PC-3 (cell line): ENCODE measurements around the gene PREB. TPM values are rescaled to one million over a fixed set of nuclear protein-coding genes. Genes with fewer than 3 reads are reported as not detected.
"Not testable (repeated sequence)": the region's sequence is repeated elsewhere in the genome, so short reads cannot be mapped to it uniquely, and the experiment has no call there.

Experiments used
- ATAC-seq: fragments of 200-7000 bp; cut with Tn5 transposase; 2 replicates; pipeline ENCODE4 v1.9.1; 2020; ENCODE audit warnings: mild to moderate bottlenecking, moderate library complexity
- BruUV-seq: library from RNA; stranded (reverse); fragments of 400-500 nt; replicated peaks from 2 replicates; lab custom pipeline; 2021; lab: Mats Ljungman, UMichigan
- CTCF ChIA-PET: fragments of 300-600 bp; sonication (Branson Sonifier 250); formaldehyde crosslinking; loops from one replicate; lab custom pipeline; 2022; ENCODE audit warnings: antibody characterized with exemption; lab: Charles Lee
- POLR2A ChIA-PET: fragments of 300-600 bp; sonication (Branson Sonifier 250); formaldehyde crosslinking; loops from one replicate; lab custom pipeline; 2022; ENCODE audit warnings: antibody characterized with exemption; ENCODE audit not compliant: unreplicated experiment; lab: Charles Lee
- DNase-seq: peaks from one replicate; pipeline ENCODE4 v3.0.0-alpha.2; 2015
- H2AFZ ChIP-seq: fragments of 300-600 bp; sonication (generic); 2 replicates; pipeline ENCODE4 v1.6.0; 2016; ENCODE audit warnings: antibody characterized with exemption, low read length
- H3F3A ChIP-seq: fragments of 300-600 bp; sonication (generic); one replicate; pipeline ENCODE4 v1.6.0; 2017; ENCODE audit warnings: antibody characterized with exemption, low read length, control low read depth, mild to moderate bottlenecking; ENCODE audit not compliant: unreplicated experiment
- H3K27ac ChIP-seq: fragments of 300-600 bp; sonication (generic); 2 replicates; pipeline ENCODE4 v1.5.1; 2016; ENCODE audit warnings: mild to moderate bottlenecking, low read length
- H3K27me3 ChIP-seq: fragments of 300-600 bp; sonication (generic); 2 replicates; pipeline ENCODE4 v1.6.1; 2016; ENCODE audit warnings: low read length, mixed read lengths
- H3K36me3 ChIP-seq: fragments of 300-600 bp; sonication (generic); 2 replicates; pipeline ENCODE4 v1.6.1; 2016; ENCODE audit warnings: low read depth, mixed run types, low read length, mixed read lengths
- H3K4me1 ChIP-seq: fragments of 300-600 bp; sonication (generic); 2 replicates; pipeline ENCODE4 v1.5.1; 2016; ENCODE audit warnings: low read length; ENCODE audit not compliant: insufficient read depth
- H3K4me2 ChIP-seq: fragments of 300-600 bp; sonication (generic); 2 replicates; pipeline ENCODE4 v1.6.0; 2016; ENCODE audit warnings: low read length
- H3K4me3 ChIP-seq: fragments of 300-600 bp; sonication (generic); 2 replicates; pipeline ENCODE4 v1.5.1; 2016; ENCODE audit warnings: mild to moderate bottlenecking, low read length, mixed read lengths
- H3K79me2 ChIP-seq: fragments of 300-600 bp; sonication (generic); 2 replicates; pipeline ENCODE4 v1.6.1; 2017; ENCODE audit warnings: low read length, mixed read lengths
- H3K9ac ChIP-seq: fragments of 300-600 bp; sonication (generic); 2 replicates; pipeline ENCODE4 v1.6.0; 2016; ENCODE audit warnings: mild to moderate bottlenecking, low read length
- H3K9me2 ChIP-seq: fragments of 300-600 bp; sonication (generic); replicated peaks from 2 replicates; pipeline ENCODE4 v1.6.1; 2016; ENCODE audit warnings: mixed run types, low read length, mixed read lengths
- H3K9me3 ChIP-seq: fragments of 300-600 bp; sonication (generic); 2 replicates; pipeline ENCODE4 v1.6.1; 2016; ENCODE audit warnings: low read length, mixed read lengths
- H4K20me1 ChIP-seq: fragments of 300-600 bp; sonication (generic); 2 replicates; pipeline ENCODE4 v1.6.1; 2016; ENCODE audit warnings: low read length, mixed read lengths
- CTCF ChIP-seq: fragments of 300-600 bp; sonication (generic); conservative IDR thresholded peaks from 2 replicates; pipeline ENCODE4 v1.5.1; 2017; ENCODE audit warnings: antibody characterized with exemption, low read depth, mild to moderate bottlenecking, low read length
- EZH2 ChIP-seq: fragments of 300-600 bp; sonication (generic); IDR thresholded peaks from one replicate; pipeline ENCODE4 v1.6.1; 2017; ENCODE audit warnings: antibody characterized with exemption, mild to moderate bottlenecking, low read length; ENCODE audit not compliant: unreplicated experiment
- EZH2phosphoT487 ChIP-seq: fragments of 300-600 bp; sonication (generic); IDR thresholded peaks from 2 replicates; pipeline ENCODE4 v1.6.1; 2018; ENCODE audit warnings: mild to moderate bottlenecking, antibody characterized with exemption, low read length, borderline replicate concordance
- intact Hi-C: fragments of 100-400 bp; cut with micrococcal nuclease; formaldehyde crosslinking; loops from 2 replicates; pipeline ENCODE4 v1.9.0; 2023
- total RNA-seq: library from RNA; depleted of rRNA; stranded (reverse); fragments of >200 nt; gene quantifications from 2 replicates; pipeline ENCODE4 v1.2.3, GENCODE V29; 2014

Gene PREB
- total RNA-seq, 1 experiment from 2014 or later = 85.6 TPM

GRCh38 chr2:27177441-27178351 lies 43.3 kb upstream of the PREB start:
- intact Hi-C loops = no loop called here
- H3K4me1 ChIP-seq = no peaks in the 10 kb centered on the region
- ATAC-seq = no peak
- H3K79me2 ChIP-seq = no peaks in the 10 kb centered on the region
- H3K9me2 ChIP-seq = no peaks in the 10 kb centered on the region
- no peak overlapping the region for H2AFZ ChIP-seq
- TF ChIP-seq CTCF = no peak
- TF ChIP-seq EZH2phosphoT487 = no peak
- no peak for TF ChIP-seq EZH2
- no peak overlapping the region for H3K9ac ChIP-seq
- ChIA-PET POLR2A (no interaction called here), CTCF (no interaction called here)
- peaks cover 56% of the 10 kb centered on the region for H3K27me3 ChIP-seq
- no peak overlapping the region for H3K4me3 ChIP-seq
- H3K9me3 ChIP-seq = no peaks in the 10 kb centered on the region
- H3K4me2 ChIP-seq = no peak overlapping the region
- DNase-seq = no peak
- BruUV-seq = no TSS peak
- H4K20me1 ChIP-seq = no peaks in the 10 kb centered on the region
- H3F3A ChIP-seq = no peaks in the 10 kb centered on the region
- no peak overlapping the region for H3K27ac ChIP-seq
- no peaks in the 10 kb centered on the region for H3K36me3 ChIP-seq

GRCh38 chr2:27175781-27176180 lies 41.3 kb upstream of the PREB start:
- H3K4me2 ChIP-seq, H3F3A ChIP-seq, ATAC-seq, H2AFZ ChIP-seq, H3K9ac ChIP-seq, H3K9me3 ChIP-seq, H3K9me2 ChIP-seq, H3K27ac ChIP-seq, H3K4me3 ChIP-seq, H3K4me1 ChIP-seq, BruUV-seq, DNase-seq, CTCF ChIA-PET, H3K36me3 ChIP-seq, intact Hi-C loops, H3K79me2 ChIP-seq, H4K20me1 ChIP-seq: not testable (repeated sequence)
- peaks cover 55% of the 10 kb centered on the region for H3K27me3 ChIP-seq
- POLR2A ChIA-PET = interaction anchor here (0.7 kb wide), 1 partner anchor 141 kb away, joined by 3 read pairs; no protein-coding TSS in a partner anchor

DNA sequence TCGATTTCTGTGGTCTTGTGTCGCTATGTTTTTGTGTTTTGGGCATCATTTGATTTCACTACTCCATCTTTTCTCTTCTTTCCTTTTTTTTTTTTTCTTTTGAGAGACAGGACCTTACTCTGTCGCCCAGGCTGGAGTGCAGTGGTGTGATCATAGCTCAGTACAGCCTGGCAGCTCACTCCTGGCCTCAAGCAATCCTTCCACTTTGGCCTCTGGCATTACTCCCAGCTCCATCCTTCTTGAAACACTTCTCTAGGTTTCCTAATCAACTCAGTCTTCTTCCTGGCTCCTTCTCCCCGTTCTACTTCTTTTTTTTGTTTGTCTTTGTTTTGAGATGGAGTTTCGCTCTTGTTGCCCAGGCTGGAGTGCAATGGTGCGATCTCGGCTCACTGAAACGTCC lies 40.9 kb upstream of the PREB start:
- no peak for DNase-seq
- TF ChIP-seq EZH2phosphoT487 (no peak), CTCF (no peak), EZH2 (no peak)

More for the DNA sequence above, 40.9 kb upstream of the PREB start:
- H2AFZ ChIP-seq = no peak overlapping the region
- H3K4me1 ChIP-seq = no peaks in the 10 kb centered on the region
- BruUV-seq = no TSS peak
- H3K27ac ChIP-seq = no peak overlapping the region
- intact Hi-C loops = no loop called here
- no peaks in the 10 kb centered on the region for H3K79me2 ChIP-seq
- H3F3A ChIP-seq = no peaks in the 10 kb centered on the region
- no peaks in the 10 kb centered on the region for H3K36me3 ChIP-seq
- no peaks in the 10 kb centered on the region for H3K9me2 ChIP-seq
- H3K9me3 ChIP-seq = no peaks in the 10 kb centered on the region
- POLR2A ChIA-PET = interaction anchor here (0.7 kb wide), 1 partner anchor 142 kb away, joined by 3 read pairs; no protein-coding TSS in a partner anchor
- H3K9ac ChIP-seq = no peak overlapping the region
- CTCF ChIA-PET = no interaction called here
- no peak overlapping the region for H3K4me2 ChIP-seq
- no peak overlapping the region for H3K4me3 ChIP-seq
- peaks cover 52% of the 10 kb centered on the region for H3K27me3 ChIP-seq
- H4K20me1 ChIP-seq = no peaks in the 10 kb centered on the region
- ATAC-seq = no peak
